A549 (cell line): ENCODE results near the gene PALLD.

Source experiments
- CBX8 ChIP-seq: fragments of 200-600 bp; sonication (generic); IDR thresholded peaks from 2 replicates; pipeline ENCODE4 v1.6.1; 2016
- CHD2 ChIP-seq: fragments of 150-350 bp; IDR thresholded peaks from 2 replicates; pipeline ENCODE4 v1.6.1; 2014; ENCODE audit warnings: low read length; ENCODE audit not compliant: partially characterized antibody
- EP300 ChIP-seq, 2 experiments: fragments of >200 bp; sonication (Bioruptor Twin); formaldehyde crosslinking; IDR thresholded peaks; 2 replicates in 1 of 2; 3 replicates in 1 of 2; pipeline ENCODE4 v1.6.1; 2016 to 2017
- FOSL2 ChIP-seq, 2 experiments: fragments of 450-650 bp in 1 of 2; fragments of >200 bp in 1 of 2; sonication (Bioruptor Twin) in 1 of 2; formaldehyde crosslinking; IDR thresholded peaks; 2 replicates each; pipeline versions ENCODE4 v1.5.0 to v1.6.1; 2016 to 2020; ENCODE audit warnings: mild to moderate bottlenecking in 1 of 2, moderate library complexity in 1 of 2
- MAFK ChIP-seq: fragments of 450-650 bp; IDR thresholded peaks from 2 replicates; pipeline ENCODE4 v1.6.1; 2014; ENCODE audit not compliant: partially characterized antibody
- POLR2A ChIP-seq: IDR thresholded peaks from 2 replicates; pipeline ENCODE4 v1.6.1; 2012; ENCODE audit warnings: mild to moderate bottlenecking, low read length
- POLR2AphosphoS2 ChIP-seq: conservative IDR thresholded peaks from 2 replicates; pipeline ENCODE4 v1.6.1; 2012; ENCODE audit warnings: low read length, improper control_type of control experiment, inconsistent platforms
- RAD21 ChIP-seq, 2 experiments: fragments of >200 bp in 1 of 2; sonication (Bioruptor Twin) in 1 of 2; formaldehyde crosslinking in 1 of 2; IDR thresholded peaks in 1 of 2; conservative IDR thresholded peaks in 1 of 2; 2 replicates in 1 of 2; 3 replicates in 1 of 2; pipeline ENCODE4 v1.6.1; 2012 to 2018; ENCODE audit warnings: inconsistent platforms in 1 of 2
- SREBF2 ChIP-seq: fragments of 450-650 bp; IDR thresholded peaks from 2 replicates; pipeline ENCODE4 v1.6.1; 2014; ENCODE audit warnings: mild to moderate bottlenecking, moderate library complexity
- TF ChIP-seq, protein P1 (sequence below): fragments of >200 bp; sonication (Bioruptor Twin); formaldehyde crosslinking; IDR thresholded peaks from 3 replicates; pipeline ENCODE4 v1.5.1; 2016
- TF ChIP-seq, protein P2 (sequence below): fragments of 450-650 bp; IDR thresholded peaks from 2 replicates; pipeline ENCODE4 v1.6.1; 2014; ENCODE audit warnings: antibody characterized with exemption

DNA sequence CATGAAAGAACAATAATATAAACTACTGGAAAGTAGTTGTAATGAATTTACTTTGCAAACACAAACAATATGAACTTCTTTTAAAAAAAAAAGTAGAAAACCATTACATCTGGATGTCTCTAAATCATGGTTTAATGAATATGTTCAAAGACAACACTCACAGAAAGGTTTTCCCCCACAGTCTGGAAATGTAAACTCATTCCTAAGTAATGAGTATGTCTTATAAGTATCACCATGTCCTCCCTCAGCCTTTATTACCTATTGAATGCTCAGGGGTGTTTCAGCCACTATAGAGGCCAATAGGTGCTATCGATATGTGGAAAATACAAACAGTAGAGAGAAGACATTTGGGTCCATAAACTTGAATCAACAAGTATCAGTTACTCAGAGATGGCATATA lies 186.7 kb downstream of the PALLD start:
- TF ChIP-seq SREBF2 (no peak), RAD21 (conservative IDR thresholded peaks at IDR 0.05 in 1 of 2, IDR thresholded peaks at IDR 0.05 in 1 of 2) (no peak), CBX8 (no peak), POLR2AphosphoS2 (no peak), FOSL2 (IDR thresholded peaks at IDR 0.05) (no peak), FOSL2 (CRISPR knock-in tag; IDR thresholded peaks at IDR 0.05) (no peak), EP300 (IDR thresholded peaks at IDR 0.05) (no peak), MAFK (no peak), POLR2A (no peak), CHD2 (no peak)
- TF ChIP-seq, protein P1, sequence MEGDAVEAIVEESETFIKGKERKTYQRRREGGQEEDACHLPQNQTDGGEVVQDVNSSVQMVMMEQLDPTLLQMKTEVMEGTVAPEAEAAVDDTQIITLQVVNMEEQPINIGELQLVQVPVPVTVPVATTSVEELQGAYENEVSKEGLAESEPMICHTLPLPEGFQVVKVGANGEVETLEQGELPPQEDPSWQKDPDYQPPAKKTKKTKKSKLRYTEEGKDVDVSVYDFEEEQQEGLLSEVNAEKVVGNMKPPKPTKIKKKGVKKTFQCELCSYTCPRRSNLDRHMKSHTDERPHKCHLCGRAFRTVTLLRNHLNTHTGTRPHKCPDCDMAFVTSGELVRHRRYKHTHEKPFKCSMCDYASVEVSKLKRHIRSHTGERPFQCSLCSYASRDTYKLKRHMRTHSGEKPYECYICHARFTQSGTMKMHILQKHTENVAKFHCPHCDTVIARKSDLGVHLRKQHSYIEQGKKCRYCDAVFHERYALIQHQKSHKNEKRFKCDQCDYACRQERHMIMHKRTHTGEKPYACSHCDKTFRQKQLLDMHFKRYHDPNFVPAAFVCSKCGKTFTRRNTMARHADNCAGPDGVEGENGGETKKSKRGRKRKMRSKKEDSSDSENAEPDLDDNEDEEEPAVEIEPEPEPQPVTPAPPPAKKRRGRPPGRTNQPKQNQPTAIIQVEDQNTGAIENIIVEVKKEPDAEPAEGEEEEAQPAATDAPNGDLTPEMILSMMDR, result no peak
- TF ChIP-seq, protein P2, sequence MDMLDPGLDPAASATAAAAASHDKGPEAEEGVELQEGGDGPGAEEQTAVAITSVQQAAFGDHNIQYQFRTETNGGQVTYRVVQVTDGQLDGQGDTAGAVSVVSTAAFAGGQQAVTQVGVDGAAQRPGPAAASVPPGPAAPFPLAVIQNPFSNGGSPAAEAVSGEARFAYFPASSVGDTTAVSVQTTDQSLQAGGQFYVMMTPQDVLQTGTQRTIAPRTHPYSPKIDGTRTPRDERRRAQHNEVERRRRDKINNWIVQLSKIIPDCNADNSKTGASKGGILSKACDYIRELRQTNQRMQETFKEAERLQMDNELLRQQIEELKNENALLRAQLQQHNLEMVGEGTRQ, result no peak
